GM12874 (cell line): ENCODE measurements around the gene FGG.

ENCODE experiments used
- CTCF ChIP-seq: IDR thresholded peaks from 2 replicates; pipeline ENCODE4 v1.5.1; 2011; ENCODE audit warnings: low read depth, mild to moderate bottlenecking, control low read depth, low read length, moderate library complexity; ENCODE audit not compliant: insufficient read depth

The FGG gene

GRCh38 chr4:154631828-154632227 lies 19.4 kb upstream of the FGG start:
- no peak for TF ChIP-seq CTCF

- no peak for TF ChIP-seq CTCF
Measured at GRCh38 chr4:154630324-154630723, 17.9 kb upstream of the FGG start.

- TF ChIP-seq CTCF: peak; percentile 82
Measured at GRCh38 chr4:154626793-154627484, 14.5 kb upstream of the FGG start.

GRCh38 chr4:154625971-154626370 lies 13.5 kb upstream of the FGG start:
- no peak for TF ChIP-seq CTCF

GRCh38 chr4:154623995-154624394 lies 11.5 kb upstream of the FGG start:
- TF ChIP-seq CTCF: no peak

- no peak for TF ChIP-seq CTCF
Measured at GRCh38 chr4:154623436-154623835, 11.0 kb upstream of the FGG start.

GRCh38 chr4:154622598-154622997 lies 10.1 kb upstream of the FGG start:
- peak; percentile 37; the same call in 1 of the 2 replicates for TF ChIP-seq CTCF
